Hepatocyte (in vitro differentiated cells): ENCODE measurements around the gene ZNF491.

ENCODE experiments used
- EZH2 ChIP-seq: fragments of 200-600 bp; sonication (generic); IDR thresholded peaks from 2 replicates; pipeline ENCODE4 v1.6.1; 2016; ENCODE audit warnings: antibody characterized with exemption, mild to moderate bottlenecking, borderline replicate concordance
- EZH2phosphoT487 ChIP-seq: fragments of 200-600 bp; sonication (generic); IDR thresholded peaks from one replicate; pipeline ENCODE4 v1.6.1; 2018; ENCODE audit warnings: antibody characterized with exemption, mild to moderate bottlenecking, low read depth, moderate library complexity; ENCODE audit not compliant: unreplicated experiment, severe bottlenecking
- TF ChIP-seq, protein P1 (sequence below): fragments of 200-600 bp; sonication (generic); IDR thresholded peaks from 2 replicates; pipeline ENCODE4 v1.5.1; 2016; ENCODE audit warnings: antibody characterized with exemption, mild to moderate bottlenecking; ENCODE audit not compliant: poor library complexity

DNA sequence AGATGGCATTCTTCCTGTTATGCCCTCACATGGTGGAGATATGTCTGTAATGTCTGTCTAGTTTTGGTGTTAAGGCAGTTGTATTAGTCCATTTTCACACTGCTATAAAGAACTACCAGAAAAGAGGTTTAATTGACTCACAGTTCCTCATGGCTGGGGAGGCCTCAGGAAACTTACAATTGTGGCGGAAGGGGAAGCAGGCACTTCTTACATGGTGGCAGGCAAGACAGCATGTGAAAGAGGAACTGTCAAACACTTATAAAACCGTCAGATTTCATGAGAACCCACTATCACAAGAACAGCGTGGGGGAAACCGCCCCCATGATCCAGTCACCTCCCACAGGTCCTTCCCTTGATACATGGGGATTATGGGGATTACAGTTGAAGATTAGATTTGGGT lies 28.3 kb upstream of the ZNF491 start:
- TF ChIP-seq, protein P1, sequence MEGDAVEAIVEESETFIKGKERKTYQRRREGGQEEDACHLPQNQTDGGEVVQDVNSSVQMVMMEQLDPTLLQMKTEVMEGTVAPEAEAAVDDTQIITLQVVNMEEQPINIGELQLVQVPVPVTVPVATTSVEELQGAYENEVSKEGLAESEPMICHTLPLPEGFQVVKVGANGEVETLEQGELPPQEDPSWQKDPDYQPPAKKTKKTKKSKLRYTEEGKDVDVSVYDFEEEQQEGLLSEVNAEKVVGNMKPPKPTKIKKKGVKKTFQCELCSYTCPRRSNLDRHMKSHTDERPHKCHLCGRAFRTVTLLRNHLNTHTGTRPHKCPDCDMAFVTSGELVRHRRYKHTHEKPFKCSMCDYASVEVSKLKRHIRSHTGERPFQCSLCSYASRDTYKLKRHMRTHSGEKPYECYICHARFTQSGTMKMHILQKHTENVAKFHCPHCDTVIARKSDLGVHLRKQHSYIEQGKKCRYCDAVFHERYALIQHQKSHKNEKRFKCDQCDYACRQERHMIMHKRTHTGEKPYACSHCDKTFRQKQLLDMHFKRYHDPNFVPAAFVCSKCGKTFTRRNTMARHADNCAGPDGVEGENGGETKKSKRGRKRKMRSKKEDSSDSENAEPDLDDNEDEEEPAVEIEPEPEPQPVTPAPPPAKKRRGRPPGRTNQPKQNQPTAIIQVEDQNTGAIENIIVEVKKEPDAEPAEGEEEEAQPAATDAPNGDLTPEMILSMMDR = no peak
- TF ChIP-seq EZH2phosphoT487 (no peak), EZH2 (no peak)
